Mammary epithelial cell (primary cell): ENCODE data around the gene ALG1L2.
"Not testable (repeated sequence)": the region's sequence is repeated elsewhere in the genome, so short reads cannot be mapped to it uniquely, and the experiment has no call there.

Experiments
- CTCF ChIP-seq, 2 donors: IDR thresholded peaks in 1 of 2; conservative IDR thresholded peaks in 1 of 2; 2 replicates each; pipeline ENCODE4 v1.5.1; 2011 to 2012; ENCODE audit warnings: inconsistent platforms in 2 of 2, low read length in 2 of 2, mild to moderate bottlenecking in 2 of 2, control low read depth in 1 of 2, low read depth in 1 of 2; ENCODE audit not compliant: insufficient read depth in 1 of 2; ENCODE audit errors: extremely low read depth in 1 of 2
- EZH2 ChIP-seq: IDR thresholded peaks from 2 replicates; pipeline ENCODE4 v1.6.1; 2012; ENCODE audit warnings: low read length, inconsistent platforms, borderline replicate concordance

- TF ChIP-seq CTCF (conservative IDR thresholded peaks at IDR 0.05 in 1 of 2, IDR thresholded peaks at IDR 0.05 in 1 of 2; ENCODE audit: extremely low read depth in 1 of 2, insufficient read depth in 1 of 2, low read depth in 1 of 2, low read length in 2 of 2); EZH2: not testable (repeated sequence)
Observed at GRCh38 chr3:130102545-130102944, 20.9 kb downstream of the ALG1L2 start.
